Omental fat pad (tissue), 4 donors: Measurements from ENCODE around the gene CNTN4. TPM values are rescaled to one million over a fixed set of nuclear protein-coding genes. Genes with fewer than 3 reads are reported as not detected.

Source experiments
- ATAC-seq: fragments of 150-250 bp; one replicate; pipeline ENCODE4 v1.9.1; 2016; ENCODE audit warnings: mild to moderate bottlenecking, moderate library complexity; ENCODE audit not compliant: low FRiP score
- DNase-seq: peaks from one replicate; pipeline ENCODE4 v3.0.0-alpha.2; 2019; ENCODE audit warnings: low spot score
- CTCF ChIP-seq, 3 donors: fragments of 450-650 bp; IDR thresholded peaks; one replicate each; pipeline ENCODE4 v1.5.1; 2016 to 2017; ENCODE audit warnings: antibody characterized with exemption in 3 of 3, mild to moderate bottlenecking in 3 of 3, moderate library complexity in 2 of 3
- total RNA-seq, 4 donors: library from RNA; depleted of rRNA; stranded (reverse); fragments of >200 nt; gene quantifications; one replicate each; pipeline ENCODE4 v1.1.0, GENCODE V29; 2016

Gene CNTN4
- total RNA-seq, 4 donors from 2014 or later = 2.6 to 9.5 (median 7.2) TPM

DNA sequence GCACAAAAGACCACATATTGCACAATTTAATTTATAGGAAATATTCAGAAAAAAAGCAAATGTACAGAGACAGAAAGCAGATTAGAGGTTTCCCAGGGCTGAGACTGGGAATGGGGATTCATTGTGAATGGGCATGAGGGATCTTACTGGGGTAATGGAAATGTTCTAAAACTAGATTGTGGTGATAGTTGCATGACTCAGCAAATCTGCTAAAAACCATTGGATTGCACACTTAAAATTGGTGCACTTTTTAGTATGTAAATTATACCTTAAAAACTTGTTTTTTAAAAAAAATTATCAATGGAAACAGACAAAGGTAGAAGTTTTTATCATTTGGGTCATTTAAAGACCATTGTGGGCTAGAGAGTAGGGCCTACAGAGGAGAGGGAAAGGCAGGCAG is 780.9 kb downstream of the CNTN4 start:
- DNase-seq (no peak), ATAC-seq (no peak)
- no peak for TF ChIP-seq CTCF (IDR thresholded peaks at IDR 0.05)

DNA sequence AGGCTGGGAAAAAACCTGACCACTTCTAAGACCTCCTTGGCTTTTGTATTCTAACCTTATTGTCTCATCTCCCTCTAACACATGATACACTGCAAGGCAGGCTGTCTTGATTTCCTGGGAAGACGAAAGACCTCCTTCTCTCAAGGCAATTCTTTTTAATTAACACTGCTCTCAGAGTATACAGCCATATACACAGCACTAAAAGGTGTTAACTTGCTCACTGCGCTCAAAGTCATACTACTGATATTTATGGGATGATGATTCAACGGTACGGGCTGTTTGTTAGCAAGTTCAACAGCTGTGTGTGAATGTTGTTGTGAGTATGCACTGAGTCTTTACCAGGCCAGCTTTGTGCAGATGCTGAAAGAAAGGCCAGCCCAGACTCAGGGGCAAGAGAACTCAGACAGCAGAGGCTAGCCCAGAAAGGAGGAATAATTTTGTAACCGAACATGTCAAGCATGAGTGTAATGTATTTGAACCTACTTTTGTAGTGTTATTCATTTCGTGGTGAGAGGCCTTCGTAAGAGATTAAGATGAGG is 781.6 kb downstream of the CNTN4 start:
- no peak for ATAC-seq
- no peak for TF ChIP-seq CTCF (IDR thresholded peaks at IDR 0.05)
- no peak for DNase-seq

DNA sequence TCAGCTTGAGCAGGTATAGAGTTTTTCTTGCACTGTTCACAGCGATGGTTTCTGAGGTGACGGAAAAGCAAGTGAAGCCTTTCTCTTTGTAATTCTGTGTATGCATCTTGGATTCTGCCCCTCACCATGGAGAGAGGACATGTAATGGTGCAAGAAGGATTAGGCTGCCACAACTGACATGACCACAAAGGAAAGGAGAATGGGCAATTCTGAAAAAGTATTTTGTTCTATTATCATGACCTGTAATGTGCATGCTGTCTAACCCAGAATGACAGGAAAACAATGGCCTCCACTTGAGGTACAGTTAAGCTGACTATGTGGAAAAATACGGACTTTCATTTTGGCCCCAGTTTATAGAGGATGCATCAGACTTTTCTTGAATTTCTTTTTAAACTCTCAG is 784.6 kb downstream of the CNTN4 start:
- no peak for ATAC-seq
- TF ChIP-seq CTCF (IDR thresholded peaks at IDR 0.05) = no peak
- DNase-seq = no peak

- DNase-seq (no peak), ATAC-seq (no peak)
- TF ChIP-seq CTCF (IDR thresholded peaks at IDR 0.05) = no peak
Observed at GRCh38 chr3:2888592-2888991, 789.9 kb downstream of the CNTN4 start.

- ATAC-seq (no peak), DNase-seq (no peak)
- no peak for TF ChIP-seq CTCF (IDR thresholded peaks at IDR 0.05)
Observed at GRCh38 chr3:2889736-2890135, 791.1 kb downstream of the CNTN4 start.

GRCh38 chr3:2896308-2896939 is 797.8 kb downstream of the CNTN4 start:
- DNase-seq = no peak
- peak; percentile 68 for ATAC-seq
- TF ChIP-seq CTCF (IDR thresholded peaks at IDR 0.05) = no peak

GRCh38 chr3:2897821-2898220 is 799.2 kb downstream of the CNTN4 start:
- no peak for DNase-seq
- no peak for TF ChIP-seq CTCF (IDR thresholded peaks at IDR 0.05)
- no peak for ATAC-seq
